Right cardiac atrium (tissue), 5 donors: ENCODE data around the gene CTBP1. TPM values are rescaled to one million over a fixed set of nuclear protein-coding genes. Genes with fewer than 3 reads are reported as not detected.

Experiments used
- ATAC-seq, 2 donors: fragments of 200-7000 bp; cut with Tn5 transposase; one replicate each; pipeline versions ENCODE4 v1.8.0 to v1.9.1; 2020; ENCODE audit warnings: moderate library complexity in 2 of 2, mild to moderate bottlenecking in 1 of 2
- DNase-seq, 3 donors: peaks; one replicate each; pipeline ENCODE4 v3.0.0-alpha.2; 2020
- H3K27ac ChIP-seq: one replicate; pipeline ENCODE4 v1.5.1; 2013; ENCODE audit warnings: mild to moderate bottlenecking, low read length, control low read depth, moderate library complexity
- H3K27me3 ChIP-seq: one replicate; pipeline ENCODE4 v1.6.1; 2013; ENCODE audit not compliant: control insufficient read depth, insufficient read depth
- H3K4me1 ChIP-seq: one replicate; pipeline ENCODE4 v1.6.1; 2013; ENCODE audit warnings: low read length; ENCODE audit not compliant: control insufficient read depth, insufficient read depth
- H3K4me3 ChIP-seq: one replicate; pipeline ENCODE4 v1.5.1; 2013; ENCODE audit warnings: low read length, control low read depth
- H3K9me3 ChIP-seq: one replicate; pipeline ENCODE4 v1.6.1; 2013; ENCODE audit warnings: low read length; ENCODE audit not compliant: control insufficient read depth
- WGBS: extraction: QIAGEN DNeasy Blood & Tissue Kit; methylation state at CpG from one replicate; pipeline ENCODE4 v1.1.7; 2013; 5-methylcytosine and 5-hydroxymethylcytosine counted together
- intact Hi-C, 4 donors: fragments of 100-400 bp; cut with DNase I; formaldehyde crosslinking; loops; one replicate each; pipeline versions ENCODE4 v1.11.0 to v1.14.0; 2022 to 2023
- polyA plus RNA-seq: library from polyadenylated mRNA; stranded (reverse); fragments of 200-250 nt; gene quantifications from one replicate; pipeline ENCODE4 v1.2.3, GENCODE V29; 2013
- total RNA-seq, 4 donors: library from RNA; stranded (reverse); fragmentation: NEBNext Ultra II Directional; extraction: Animal tissue kit (Norgen Biotek cat#: 25700); gene quantifications; one replicate each; pipeline ENCODE4 v1.2.1, GENCODE V29; 2021
- donor health status: healthy with polysubstance abuse.
- donor health status: DM: no; HTN: yes; CAD: no.
- donor health status: DM: no; HTN: no; CAD: no.
- donor health status: DM: no; HTN: yes; CAD: no; lungs with severe emphysema.
- donor health status: DM: yes; HTN: yes; CAD: no.

The CTBP1 gene
- total and polyA plus RNA-seq, 5 donors, result 119 to 145 (median 133) TPM

DNA sequence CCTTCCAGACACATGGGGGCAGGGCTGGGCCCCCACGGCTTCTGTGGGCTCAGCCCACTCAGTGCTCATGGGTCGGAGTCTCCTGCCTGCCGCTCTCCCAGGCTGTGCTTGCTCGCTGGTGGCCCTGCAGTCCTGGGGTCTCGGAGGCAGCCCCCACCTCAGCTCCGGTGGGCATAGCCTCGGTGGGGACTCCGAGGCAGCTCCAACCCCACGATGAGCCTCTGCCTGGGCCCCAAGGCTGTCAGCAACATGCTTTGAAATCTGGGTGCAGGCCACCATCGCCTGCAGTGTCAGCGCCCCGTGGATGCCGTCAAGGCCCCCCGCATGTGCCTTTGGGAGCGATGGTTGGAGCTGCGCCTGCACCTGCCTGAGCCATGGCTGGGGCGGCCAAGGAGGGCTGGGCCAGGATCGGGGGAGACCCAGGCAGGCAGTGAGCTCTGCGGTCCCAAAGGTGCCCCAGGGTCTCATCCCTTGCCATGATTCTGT, 46.4 kb downstream of the CTBP1 start:
- intact Hi-C loops, result no loop called here
- WGBS, result 86% methylated on average over 19 of the region's 19 CpGs
- DNase-seq, result peak in 2 of 3 donors; percentile 39 to 50
- H3K27me3 ChIP-seq, result no peaks in the 10 kb centered on the region
- H3K4me3 ChIP-seq, result no peak overlapping the region
- no peak for ATAC-seq
- H3K27ac ChIP-seq, result no peak overlapping the region
- no peaks in the 10 kb centered on the region for H3K9me3 ChIP-seq
- no peaks in the 10 kb centered on the region for H3K4me1 ChIP-seq

DNA sequence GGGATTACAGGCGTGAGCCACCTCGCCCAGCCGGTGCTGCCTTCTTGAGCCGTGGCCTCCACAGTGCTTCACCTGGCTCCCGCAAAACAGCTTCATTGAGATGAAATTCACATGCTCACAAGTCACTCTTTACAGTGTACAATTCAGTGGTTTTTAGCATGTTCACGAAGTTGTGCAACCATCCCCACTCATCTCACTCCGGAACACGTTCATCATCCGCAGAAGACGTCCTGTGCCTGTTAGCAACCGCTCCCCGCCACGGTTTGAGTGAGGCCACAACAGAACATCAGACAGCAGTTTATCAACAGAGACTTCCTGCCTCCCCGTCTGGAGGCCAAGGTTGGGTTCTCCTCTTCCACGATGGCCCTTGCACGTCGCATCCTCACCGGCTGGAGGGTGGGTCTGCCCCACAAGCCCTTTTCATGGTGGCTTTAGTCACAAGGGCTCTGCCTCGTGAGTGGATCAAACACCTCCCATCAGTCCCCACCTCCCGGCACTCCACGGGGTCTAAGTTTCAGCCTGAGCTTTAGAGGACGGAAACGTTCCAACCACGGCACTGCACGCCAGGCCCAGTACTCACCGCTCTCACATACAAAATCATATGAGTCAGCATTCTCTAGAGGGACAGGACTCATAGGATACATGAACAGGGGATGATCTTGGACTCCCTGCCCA, 46.9 kb downstream of the CTBP1 start:
- intact Hi-C loops, result no loop called here

DNA sequence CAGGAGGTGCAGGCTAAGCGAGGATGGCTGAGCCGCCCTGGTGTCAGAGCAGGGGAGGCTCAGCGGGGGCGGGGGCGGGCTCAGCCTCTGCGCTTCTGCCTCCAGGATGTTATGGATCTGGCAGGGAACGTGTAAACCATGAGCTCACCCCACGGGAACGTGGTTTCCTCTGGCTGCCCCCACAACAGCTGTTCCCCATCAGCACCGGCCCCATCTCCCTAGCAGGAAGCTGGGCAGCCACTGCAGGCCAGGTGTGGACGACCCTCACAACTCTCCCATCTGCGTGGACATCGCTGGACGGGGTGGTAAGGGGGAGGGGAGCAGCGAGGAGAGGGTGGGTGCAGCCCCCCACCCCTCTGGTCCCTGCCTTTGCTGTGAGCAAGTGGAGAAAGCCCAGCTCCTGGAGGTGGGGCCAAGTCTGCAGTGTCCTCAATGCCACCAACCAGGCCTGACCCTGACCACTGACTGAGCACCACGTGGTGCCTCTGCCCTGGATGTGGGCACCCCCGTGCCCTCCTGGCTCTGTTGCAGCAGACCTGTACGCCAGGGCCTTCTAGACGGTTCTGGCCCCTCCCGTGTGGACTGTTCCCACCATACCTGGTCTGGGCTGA, 48.4 kb downstream of the CTBP1 start:
- no peaks in the 10 kb centered on the region for H3K4me1 ChIP-seq
- H3K27me3 ChIP-seq, result no peaks in the 10 kb centered on the region
- 24% methylated on average over 20 of the region's 20 CpGs for WGBS
- H3K27ac ChIP-seq, result no peak overlapping the region
- H3K4me3 ChIP-seq, result no peak overlapping the region
- intact Hi-C loops, result no loop called here
- no peaks in the 10 kb centered on the region for H3K9me3 ChIP-seq
- peak; percentile 42 to 59 for ATAC-seq
- peak; percentile 70 to 85 (median 85) for DNase-seq

More for the DNA sequence above, 46.9 kb downstream of the CTBP1 start:
- no peak overlapping the region for H3K4me3 ChIP-seq
- H3K4me1 ChIP-seq, result no peaks in the 10 kb centered on the region
- WGBS, result 57% methylated on average over 26 of the region's 26 CpGs
- H3K27me3 ChIP-seq, result no peaks in the 10 kb centered on the region
- ATAC-seq, result peak; percentile 49 to 62
- no peak overlapping the region for H3K27ac ChIP-seq
- peak; percentile 65 to 83 (median 71) for DNase-seq
- no peaks in the 10 kb centered on the region for H3K9me3 ChIP-seq

DNA sequence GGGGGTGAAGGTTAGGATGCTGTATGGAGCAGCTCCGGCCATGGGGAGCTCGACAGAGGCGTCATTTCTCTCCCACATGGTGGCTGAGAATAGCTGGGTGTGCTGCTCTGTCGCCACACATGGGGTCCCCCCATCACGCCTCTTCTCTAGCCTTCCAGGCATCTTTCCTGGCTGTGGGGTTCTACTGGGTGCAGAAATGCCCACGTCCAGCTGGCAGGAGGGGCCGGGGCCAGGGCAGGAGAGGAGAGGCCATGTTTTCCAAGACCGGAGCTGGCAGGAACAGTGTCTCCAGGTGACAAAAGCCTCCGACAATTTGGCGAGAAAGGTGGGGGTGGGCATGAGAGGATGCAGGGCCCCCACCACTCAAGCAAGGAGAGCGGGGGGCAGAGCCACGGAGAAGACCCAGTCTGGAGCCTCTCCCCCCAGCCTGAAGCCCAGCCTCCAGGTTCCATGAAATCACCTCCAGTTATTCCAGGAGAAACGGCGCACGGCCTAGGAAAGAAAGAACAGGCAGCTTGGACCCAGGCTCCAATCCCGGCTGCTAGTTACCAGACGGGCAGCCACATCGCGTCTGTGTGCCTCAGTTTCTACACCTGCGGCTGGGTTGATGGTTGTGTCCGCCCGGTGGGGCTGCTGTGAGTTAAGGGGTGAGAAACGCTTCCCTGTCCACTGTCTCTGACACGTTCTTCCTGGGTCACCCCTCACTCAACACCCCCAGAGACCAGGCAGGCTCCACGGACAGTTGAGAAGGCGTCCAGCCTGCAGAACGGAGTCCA, 49.2 kb downstream of the CTBP1 start:
- DNase-seq (peak in 2 of 3 donors; percentile 44 to 51), ATAC-seq (no peak)
- H3K4me1 ChIP-seq, result no peaks in the 10 kb centered on the region
- intact Hi-C loops, result no loop called here
- no peaks in the 10 kb centered on the region for H3K9me3 ChIP-seq
- WGBS, result 75% methylated on average over 27 of the region's 27 CpGs
- H3K27me3 ChIP-seq, result no peaks in the 10 kb centered on the region
- H3K27ac ChIP-seq, result no peak overlapping the region
- no peak overlapping the region for H3K4me3 ChIP-seq

DNA sequence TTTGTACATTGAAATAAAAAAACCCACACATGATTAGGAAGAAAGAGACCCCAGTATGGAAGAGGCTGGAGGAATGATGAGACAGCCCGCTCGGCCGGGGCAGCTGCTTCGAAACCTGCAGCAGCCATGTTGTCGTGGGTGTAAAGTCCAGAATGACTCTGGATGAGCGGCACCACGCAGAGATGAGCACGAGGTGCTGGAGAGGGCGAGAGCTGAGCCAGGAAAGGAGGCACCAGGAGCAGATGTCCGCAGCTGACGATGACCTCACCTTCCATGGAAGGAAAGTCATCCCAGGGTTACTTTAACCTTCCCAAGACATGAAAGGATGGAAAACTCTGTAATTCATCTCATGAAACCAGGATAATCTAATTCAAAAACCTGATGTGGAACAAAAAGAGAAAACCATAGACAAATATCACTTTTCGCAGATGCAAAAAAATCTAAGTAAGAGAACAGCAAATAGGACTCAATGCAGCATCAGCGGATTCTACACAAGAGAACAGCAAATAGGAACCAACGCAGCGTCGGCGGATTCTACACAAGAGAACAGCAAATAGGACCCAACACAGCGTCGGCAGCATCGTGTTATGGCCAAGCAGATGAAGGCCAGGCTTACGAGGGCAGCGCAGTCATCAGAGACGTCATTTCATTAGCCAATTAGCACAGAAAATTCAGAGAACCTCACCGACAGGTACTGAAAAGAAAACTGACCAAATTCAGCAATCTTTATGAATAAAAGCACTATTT, 50.7 kb downstream of the CTBP1 start:
- no peak for ATAC-seq
- H3K4me1 ChIP-seq, result peaks cover 5% of the 10 kb centered on the region
- no peak overlapping the region for H3K4me3 ChIP-seq
- intact Hi-C loops, result no loop called here
- no peak overlapping the region for H3K27ac ChIP-seq
- H3K27me3 ChIP-seq, result no peaks in the 10 kb centered on the region
- peak in 1 of 3 donors; percentile 22 for DNase-seq
- H3K9me3 ChIP-seq, result no peaks in the 10 kb centered on the region
- WGBS, result 83% methylated on average over 24 of the region's 24 CpGs

DNA sequence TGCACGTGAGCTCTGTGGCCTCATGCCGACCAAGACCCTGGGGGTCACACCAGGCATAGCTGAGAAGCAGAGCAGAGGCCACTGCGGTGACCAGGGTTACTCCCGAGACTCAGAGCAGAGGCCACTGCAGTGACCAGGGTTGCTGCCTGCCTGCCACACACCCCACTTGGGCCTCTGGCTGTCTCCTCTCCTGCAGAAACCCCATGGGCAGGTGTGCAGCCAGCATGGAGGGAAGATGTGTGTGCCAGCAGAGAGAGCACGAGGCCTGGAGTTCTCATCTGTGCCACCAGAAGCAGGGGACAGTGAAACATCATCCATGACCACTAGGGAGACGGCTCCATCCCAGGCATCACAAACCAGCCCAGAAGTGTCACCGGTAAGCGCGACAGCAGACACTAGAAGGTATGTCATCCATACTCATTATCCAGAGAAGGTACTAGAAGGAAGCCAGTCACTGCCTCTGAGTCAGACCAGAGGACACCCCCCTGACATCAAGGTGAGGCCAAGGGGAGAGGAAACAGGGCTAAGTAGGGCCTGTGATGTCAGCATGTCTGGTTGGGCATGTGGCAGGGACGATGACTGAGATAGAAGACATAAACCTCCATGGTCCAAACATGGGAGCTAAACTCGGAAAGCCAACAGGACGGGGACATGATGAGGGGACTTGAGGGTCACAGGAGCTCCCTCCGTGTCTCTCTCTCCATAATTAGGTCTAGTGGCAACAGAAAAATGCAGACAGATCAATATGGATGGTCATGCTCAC, 52.3 kb downstream of the CTBP1 start:
- Histone ChIP-seq H3K27me3 (no peaks in the 10 kb centered on the region), H3K4me1 (peaks cover 15% of the 10 kb centered on the region), H3K4me3 (no peak overlapping the region), H3K9me3 (no peaks in the 10 kb centered on the region), H3K27ac (no peak overlapping the region)
- intact Hi-C loops, result no loop called here
- DNase-seq (peak in 1 of 3 donors; percentile 7), ATAC-seq (no peak)
- WGBS, result 84% methylated on average over 13 of the region's 13 CpGs

DNA sequence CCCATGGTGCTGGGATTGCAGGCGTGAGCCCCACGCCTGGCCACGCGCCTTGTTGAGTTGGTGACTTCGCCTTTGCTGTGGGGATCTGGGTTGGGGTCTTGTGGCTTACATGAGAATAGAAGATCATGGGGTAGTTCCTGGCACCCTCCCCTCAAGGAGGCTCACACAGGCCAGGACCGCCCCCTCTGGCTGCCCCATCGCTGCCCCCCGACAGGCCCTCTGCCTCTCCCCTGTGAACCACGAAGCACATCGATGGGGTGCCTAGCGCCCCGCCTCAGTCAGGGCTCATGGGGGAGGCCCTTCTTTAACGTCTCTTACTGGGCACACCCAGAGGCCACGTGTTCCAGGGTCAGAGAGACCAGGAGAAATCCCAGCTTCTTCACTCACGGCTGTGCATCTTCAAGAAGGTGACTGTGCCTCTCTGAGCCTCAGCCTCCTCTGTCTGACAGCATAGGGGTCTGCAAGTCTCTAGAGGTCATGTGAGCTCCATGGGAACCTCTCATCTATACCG, 53.0 kb downstream of the CTBP1 start:
- DNase-seq (peak in 1 of 3 donors; percentile 46), ATAC-seq (no peak)
- Histone ChIP-seq H3K4me3 (no peak overlapping the region), H3K27ac (no peak overlapping the region), H3K27me3 (no peaks in the 10 kb centered on the region), H3K9me3 (no peaks in the 10 kb centered on the region), H3K4me1 (peaks cover 18% of the 10 kb centered on the region)
- 88% methylated on average over 16 of the region's 16 CpGs for WGBS
- intact Hi-C loops, result no loop called here

DNA sequence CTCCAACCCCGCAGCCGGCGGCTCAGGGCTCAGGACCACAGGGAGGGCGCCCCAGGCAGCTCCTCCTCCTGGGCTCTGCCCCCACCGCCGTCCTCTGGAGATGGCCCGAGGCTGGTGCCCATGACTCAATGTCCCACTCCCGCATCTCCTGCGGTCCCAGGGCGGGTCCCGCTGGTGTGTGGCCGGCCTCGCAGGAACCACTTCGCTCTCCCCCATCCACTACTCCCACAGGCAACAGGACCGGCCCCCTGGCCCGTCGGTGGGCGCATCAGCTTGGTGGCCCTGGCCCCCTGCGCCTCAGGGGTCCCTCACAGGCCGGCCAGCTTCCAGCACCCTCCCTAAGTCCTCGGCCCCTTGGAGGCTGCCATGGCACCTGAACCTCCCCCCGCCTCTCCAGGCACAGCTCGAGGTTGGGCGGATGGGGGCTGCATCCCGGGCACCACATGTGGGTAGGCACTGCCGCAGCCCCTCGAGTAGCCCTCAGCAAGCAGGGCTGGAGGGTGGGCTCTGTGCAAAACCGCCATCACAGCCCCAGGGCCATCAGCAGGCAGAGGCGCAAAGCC, 53.7 kb downstream of the CTBP1 start:
- peak in 1 of 3 donors; percentile 60 for DNase-seq
- Histone ChIP-seq H3K4me3 (no peak overlapping the region), H3K27ac (no peak overlapping the region), H3K27me3 (no peaks in the 10 kb centered on the region), H3K9me3 (no peaks in the 10 kb centered on the region), H3K4me1 (peaks cover 18% of the 10 kb centered on the region)
- WGBS, result 86% methylated on average over 29 of the region's 29 CpGs
- intact Hi-C loops, result no loop called here
- no peak for ATAC-seq

DNA sequence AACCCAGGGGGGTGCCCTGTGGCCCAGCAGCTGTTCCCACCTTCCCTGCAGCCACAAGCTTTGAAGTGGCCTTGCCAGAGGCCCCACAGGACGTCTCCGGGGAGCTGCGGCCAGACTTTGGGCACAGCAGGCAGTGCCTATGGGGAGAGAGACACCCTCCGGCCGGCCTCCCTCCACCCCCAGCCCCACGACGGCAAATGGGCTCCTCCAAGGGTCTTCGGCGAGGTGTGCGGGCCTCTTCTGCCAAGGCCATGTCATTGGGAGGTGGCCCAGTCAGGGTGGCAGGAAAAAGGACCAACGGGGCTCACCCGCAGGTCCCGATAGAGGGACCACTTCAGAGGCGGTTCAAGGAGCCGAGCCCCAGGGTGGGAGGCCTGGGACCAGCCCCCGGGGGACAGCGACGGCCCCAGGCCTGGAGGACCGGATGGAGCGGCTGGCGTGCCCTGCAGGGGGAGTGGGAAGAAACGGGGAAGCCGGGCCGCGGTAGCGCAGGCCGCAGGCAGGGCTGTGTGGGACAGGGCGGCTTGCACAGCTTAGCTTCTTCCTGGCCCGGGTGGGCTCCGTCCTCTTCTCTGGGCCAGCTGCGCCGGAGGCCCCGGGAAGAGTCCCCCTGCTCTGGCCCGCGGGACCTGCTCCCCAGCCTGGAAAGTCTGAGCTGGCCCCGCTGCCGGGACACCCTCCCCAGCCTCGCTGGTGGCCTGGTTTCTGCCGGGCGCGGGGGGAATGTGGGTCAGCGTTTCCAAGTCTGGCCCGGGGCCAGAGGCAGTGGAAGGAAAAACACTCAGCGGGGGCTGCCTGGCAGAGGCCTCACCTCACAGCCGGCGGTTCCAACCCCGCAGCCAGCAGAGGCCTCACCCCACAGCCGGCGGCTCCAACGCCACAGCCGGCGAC, 54.7 kb downstream of the CTBP1 start:
- peak; percentile 47 to 66 for ATAC-seq
- no peaks in the 10 kb centered on the region for H3K27me3 ChIP-seq
- H3K27ac ChIP-seq, result peak overlapping the region; percentile 20
- intact Hi-C loops, result no loop called here
- 41% methylated on average over 52 of the region's 52 CpGs for WGBS
- no peak overlapping the region for H3K4me3 ChIP-seq
- no peaks in the 10 kb centered on the region for H3K9me3 ChIP-seq
- peak; percentile 86 to 94 (median 92) for DNase-seq
- peaks cover 18% of the 10 kb centered on the region for H3K4me1 ChIP-seq
